B cell (primary cell): ENCODE data around the gene RPL39L. TPM values are rescaled to one million over a fixed set of nuclear protein-coding genes. Genes with fewer than 3 reads are reported as not detected.

Source experiments
- ATAC-seq: fragments of 200-7000 bp; cut with Tn5 transposase; one replicate; pipeline ENCODE4 v1.10.0; 2021; ENCODE audit warnings: low read depth, mild to moderate bottlenecking, moderate number of reproducible peaks, moderate library complexity
- CTCF ChIA-PET: fragments of 350-600 bp; sonication (Branson Sonifier 250); formaldehyde crosslinking; loops from one replicate; lab custom pipeline; 2021; ENCODE audit warnings: antibody characterized with exemption, inconsistent platforms; lab: Charles Lee
- POLR2A ChIA-PET: fragments of 350-600 bp; sonication (Branson Sonifier 250); formaldehyde crosslinking; loops from one replicate; lab custom pipeline; 2021; ENCODE audit warnings: antibody characterized with exemption; lab: Charles Lee
- DNase-seq: peaks from one replicate; pipeline ENCODE4 v3.0.0; 2013
- H2AFZ ChIP-seq: 2 replicates; pipeline ENCODE4 v1.6.1; 2012; ENCODE audit warnings: mild to moderate bottlenecking, low read depth, low read length; ENCODE audit not compliant: insufficient read depth, poor library complexity, severe bottlenecking
- H3K27ac ChIP-seq, 2 donors: 1 replicate in 1 of 2; 2 replicates in 1 of 2; pipeline ENCODE4 v1.5.1; 2012 to 2013; ENCODE audit warnings: low read length in 2 of 2, mild to moderate bottlenecking in 2 of 2, moderate library complexity in 1 of 2
- H3K27me3 ChIP-seq, 4 experiments: fragments of 200-600 bp in 1 of 4; sonication (generic) in 1 of 4; replicated peaks in 1 of 4; 1 replicate in 2 of 4; 2 replicates in 2 of 4; pipeline versions ENCODE4 v1.6.1 to v1.7.0; 2013 to 2016; ENCODE audit warnings: low read length in 3 of 4, mild to moderate bottlenecking in 2 of 4, mixed read lengths in 1 of 4, moderate library complexity in 1 of 4; ENCODE audit not compliant: insufficient read depth in 4 of 4, control insufficient read depth in 3 of 4; ENCODE audit errors: control extremely low read depth in 1 of 4
- H3K36me3 ChIP-seq, 2 experiments: replicated peaks in 1 of 2; 1 replicate in 1 of 2; 2 replicates in 1 of 2; pipeline versions ENCODE4 v1.6.1 to v1.7.1; 2013; ENCODE audit warnings: low read length in 1 of 2; ENCODE audit not compliant: insufficient read depth in 2 of 2, control insufficient read depth in 1 of 2; ENCODE audit errors: control extremely low read depth in 1 of 2, extremely low read depth in 1 of 2
- H3K4me1 ChIP-seq, 2 donors: fragments of 200-600 bp in 1 of 2; sonication (generic) in 1 of 2; 1 replicate in 1 of 2; 2 replicates in 1 of 2; pipeline versions ENCODE4 v1.5.1 to v1.6.1; 2013 to 2017; ENCODE audit warnings: low read length in 2 of 2; ENCODE audit not compliant: control insufficient read depth in 2 of 2, insufficient read depth in 2 of 2
- H3K4me2 ChIP-seq: replicated peaks from 2 replicates; pipeline ENCODE3; 2012; ENCODE audit warnings: mild to moderate bottlenecking, low read depth, low read length; ENCODE audit not compliant: poor library complexity, severe bottlenecking
- H3K4me3 ChIP-seq, 5 experiments: fragments of 200-600 bp in 1 of 5; sonication (generic) in 1 of 5; 1 replicate in 3 of 5; 2 replicates in 2 of 5; pipeline versions ENCODE4 v1.5.1 to v1.7.0; 2011 to 2016; ENCODE audit warnings: low read length in 4 of 5, mild to moderate bottlenecking in 4 of 5, low read depth in 2 of 5, control low read depth in 1 of 5, moderate library complexity in 1 of 5; ENCODE audit not compliant: insufficient read depth in 1 of 5; ENCODE audit errors: control extremely low read depth in 1 of 5, extremely low read depth in 1 of 5
- H3K79me2 ChIP-seq: fragments of 200-600 bp; sonication (generic); one replicate; pipeline ENCODE4 v1.6.0; 2016; ENCODE audit warnings: low read length; ENCODE audit not compliant: control insufficient read depth, insufficient read depth
- H3K9ac ChIP-seq: fragments of 200-600 bp; sonication (generic); 2 replicates; pipeline ENCODE4 v1.6.1; 2017; ENCODE audit warnings: mild to moderate bottlenecking, low read length, moderate library complexity
- H3K9me3 ChIP-seq, 3 donors: one replicate each; pipeline versions ENCODE4 v1.6.1 to v1.7.1; 2013; ENCODE audit warnings: low read length in 2 of 3; ENCODE audit not compliant: control insufficient read depth in 2 of 3, insufficient read depth in 1 of 3; ENCODE audit errors: control extremely low read depth in 1 of 3
- H4K20me1 ChIP-seq: 2 replicates; pipeline ENCODE4 v1.6.0; 2012; ENCODE audit warnings: mild to moderate bottlenecking, low read length; ENCODE audit not compliant: insufficient read depth, control insufficient read depth, poor library complexity, severe bottlenecking
- H3K27ac Mint-ChIP-seq: one replicate; pipeline ENCODE4 v1.8.0; 2021; ENCODE audit warnings: mixed read lengths
- H3K27me3 Mint-ChIP-seq: one replicate; pipeline ENCODE4 v1.8.0; 2021; ENCODE audit warnings: mixed read lengths
- H3K4me1 Mint-ChIP-seq: one replicate; pipeline ENCODE4 v1.8.0; 2021; ENCODE audit warnings: mixed read lengths
- H3K4me3 Mint-ChIP-seq: one replicate; pipeline ENCODE4 v1.8.0; 2021; ENCODE audit warnings: mixed read lengths
- H3K9me3 Mint-ChIP-seq: one replicate; pipeline ENCODE4 v1.8.0; 2022; ENCODE audit warnings: mixed read lengths; ENCODE audit not compliant: insufficient read depth
- CTCF ChIP-seq: fragments of 200-600 bp; IDR thresholded peaks from one replicate; pipeline ENCODE4 v1.8.0; 2022; ENCODE audit warnings: antibody characterized with exemption, mild to moderate bottlenecking
- EZH2 ChIP-seq: IDR thresholded peaks from 2 replicates; pipeline ENCODE4 v1.6.1; 2012; ENCODE audit warnings: borderline replicate concordance, low read depth, mild to moderate bottlenecking, moderate library complexity, low read length; ENCODE audit not compliant: insufficient read depth, poor library complexity, severe bottlenecking
- WGBS: methylation state at CpG from one replicate; pipeline ENCODE4 v1.1.5; 2013; ENCODE audit warnings: missing lambda C conversion rate; ENCODE audit not compliant: insufficient coverage; 5-methylcytosine and 5-hydroxymethylcytosine counted together
- intact Hi-C: fragments of 100-400 bp; cut with micrococcal nuclease; formaldehyde crosslinking; loops from one replicate; pipeline ENCODE4 v1.10.0; 2022
- polyA plus RNA-seq: library from polyadenylated mRNA; depleted of rRNA; stranded (reverse); fragments of >200 nt; gene quantifications from 2 replicates; pipeline ENCODE4 v1.2.3, GENCODE V29; 2012
- total RNA-seq, 2 donors: library from RNA; stranded (reverse); fragments of 120-200 nt in 1 of 2; gene quantifications; 1 replicate in 1 of 2; 2 replicates in 1 of 2; pipeline versions ENCODE4 v1.2.3 to v1.2.4, GENCODE V29; 2013 to 2022

Gene RPL39L
- total and polyA plus RNA-seq, 2 donors (not counting 1 experiment from before 2014, with no cell fraction given), result 3.1 to 4.5 TPM

GRCh38 chr3:187169231-187169960 is 30.1 kb upstream of the RPL39L start:
- H3K4me3 Mint-ChIP-seq, result no peak overlapping the region
- no peak for ATAC-seq
- no CpG with 5 or more reads among the region's 2 CpGs for WGBS
- H3K27ac ChIP-seq, result no peak overlapping the region
- H3K27ac Mint-ChIP-seq, result no peak overlapping the region
- no peaks in the 10 kb centered on the region for H3K79me2 ChIP-seq
- H3K27me3 ChIP-seq, result peaks cover 0 to 6% (median 0%) of the 10 kb centered on the region in 4 experiments
- no peaks in the 10 kb centered on the region for H3K9me3 Mint-ChIP-seq
- POLR2A ChIA-PET, result no interaction called here
- H4K20me1 ChIP-seq, result no peaks in the 10 kb centered on the region
- no peak overlapping the region for H3K4me2 ChIP-seq
- TF ChIP-seq CTCF, result no peak
- H3K4me1 ChIP-seq, result no peaks in the 10 kb centered on the region
- DNase-seq, result no peak
- intact Hi-C loops, result loop anchor here (5.0 kb wide), 1 partner anchor 552 kb away; no protein-coding TSS in a partner anchor
- H3K9ac ChIP-seq, result no peak overlapping the region
- H3K9me3 ChIP-seq, result no peaks in the 10 kb centered on the region
- peaks cover 29% of the 10 kb centered on the region for H3K27me3 Mint-ChIP-seq
- H3K36me3 ChIP-seq, result no peaks in the 10 kb centered on the region
- H3K4me3 ChIP-seq, result no peak overlapping the region
- no peaks in the 10 kb centered on the region for H3K4me1 Mint-ChIP-seq
- CTCF ChIA-PET, result interaction anchor here (1.0 to 8.9 kb wide), 3 partner anchors 56 to 320 kb away, joined by 3 to 223 read pairs (median 17); no protein-coding TSS in a partner anchor
- H2AFZ ChIP-seq, result no peak overlapping the region

GRCh38 chr3:187167777-187168176 is 28.5 kb upstream of the RPL39L start:
- H3K4me3 ChIP-seq, result no peak overlapping the region
- intact Hi-C loops, result loop anchor here (5.0 kb wide), 1 partner anchor 550 kb away; no protein-coding TSS in a partner anchor
- H3K4me1 Mint-ChIP-seq, result no peaks in the 10 kb centered on the region

More at GRCh38 chr3:187167777-187168176, 28.5 kb upstream of the RPL39L start:
- Mint-ChIP-seq H3K9me3 (no peaks in the 10 kb centered on the region), H3K27me3 (peaks cover 18% of the 10 kb centered on the region), H3K27ac (no peak overlapping the region), H3K4me3 (no peak overlapping the region)
- no peaks in the 10 kb centered on the region for H3K79me2 ChIP-seq
- no peak for TF ChIP-seq CTCF
- TF ChIP-seq EZH2, result no peak
- no peak overlapping the region for H3K9ac ChIP-seq
- peaks cover 0 to 6% (median 0%) of the 10 kb centered on the region in 4 experiments for H3K27me3 ChIP-seq
- ChIA-PET POLR2A (no interaction called here), CTCF (interaction anchor here (0.5 to 8.9 kb wide), 4 partner anchors 54 to 551 kb away, joined by 3 to 223 read pairs (median 10); no protein-coding TSS in a partner anchor)
- 100% methylated on average over 1 of the region's 5 CpGs for WGBS
- DNase-seq (no peak), ATAC-seq (no peak)
- H3K27ac ChIP-seq, result no peak overlapping the region
- no peaks in the 10 kb centered on the region for H3K4me1 ChIP-seq
- no peak overlapping the region for H2AFZ ChIP-seq
- H3K4me2 ChIP-seq, result no peak overlapping the region
- H3K36me3 ChIP-seq, result no peaks in the 10 kb centered on the region
- no peaks in the 10 kb centered on the region for H4K20me1 ChIP-seq
- no peaks in the 10 kb centered on the region for H3K9me3 ChIP-seq
